Subcutaneous abdominal adipose tissue (tissue), 5 donors: ENCODE data around the gene KIAA0753.

Experiments
- H3K27ac ChIP-seq: one replicate; pipeline ENCODE4 v1.7.0; 2013; ENCODE audit warnings: low read depth, mild to moderate bottlenecking, inconsistent platforms, low read length, moderate library complexity
- H3K27me3 ChIP-seq, 5 donors: one replicate each; pipeline ENCODE4 v1.7.0; 2013; ENCODE audit warnings: low read length in 5 of 5, inconsistent platforms in 1 of 5; ENCODE audit not compliant: control insufficient read depth in 5 of 5, insufficient read depth in 4 of 5
- H3K36me3 ChIP-seq, 5 donors: one replicate each; pipeline ENCODE4 v1.7.0; 2013; ENCODE audit warnings: low read length in 5 of 5; ENCODE audit not compliant: control insufficient read depth in 5 of 5, insufficient read depth in 5 of 5
- H3K4me1 ChIP-seq, 5 donors: one replicate each; pipeline ENCODE4 v1.7.0; 2013; ENCODE audit warnings: low read length in 5 of 5, mild to moderate bottlenecking in 3 of 5, moderate library complexity in 1 of 5; ENCODE audit not compliant: control insufficient read depth in 5 of 5, insufficient read depth in 5 of 5
- H3K4me3 ChIP-seq, 5 donors: one replicate each; pipeline ENCODE4 v1.7.0; 2013; ENCODE audit warnings: low read length in 5 of 5, low read depth in 1 of 5
- H3K9ac ChIP-seq, 5 donors: one replicate each; pipeline ENCODE4 v1.7.0; 2013; ENCODE audit warnings: low read length in 5 of 5, mild to moderate bottlenecking in 4 of 5, moderate library complexity in 3 of 5
- H3K9me3 ChIP-seq, 5 donors: one replicate each; pipeline ENCODE4 v1.7.0; 2013; ENCODE audit warnings: low read length in 5 of 5; ENCODE audit not compliant: control insufficient read depth in 5 of 5
- donor health status: healthy.
- donor health status: healthy.
- donor health status: healthy.
- donor health status: healthy.
- donor health status: healthy.

The KIAA0753 gene

DNA sequence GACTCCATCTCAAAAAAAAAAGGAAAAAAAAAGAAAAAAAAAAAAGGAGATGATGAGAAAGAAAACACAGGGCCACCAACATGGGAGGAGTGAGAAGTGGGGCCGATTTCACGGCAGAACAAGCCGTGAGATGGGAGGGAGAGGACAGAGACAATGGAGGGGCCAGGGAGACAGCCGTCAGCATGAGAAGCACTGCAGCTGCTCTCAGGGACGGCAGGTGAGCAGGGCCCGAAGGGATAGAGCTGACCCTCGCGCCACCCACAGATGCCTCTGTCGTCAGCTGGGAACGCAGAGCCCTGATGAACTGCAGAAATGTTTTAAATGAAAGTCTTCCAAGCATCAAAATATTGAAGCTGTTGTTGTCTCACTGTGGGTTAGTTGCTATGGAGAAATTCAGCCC lies 104.5 kb downstream of the KIAA0753 start:
- H3K4me1 ChIP-seq = peaks cover 0 to 2% (median 0%) of the 10 kb centered on the region in 5 donors
- H3K27ac ChIP-seq = no peak overlapping the region

DNA sequence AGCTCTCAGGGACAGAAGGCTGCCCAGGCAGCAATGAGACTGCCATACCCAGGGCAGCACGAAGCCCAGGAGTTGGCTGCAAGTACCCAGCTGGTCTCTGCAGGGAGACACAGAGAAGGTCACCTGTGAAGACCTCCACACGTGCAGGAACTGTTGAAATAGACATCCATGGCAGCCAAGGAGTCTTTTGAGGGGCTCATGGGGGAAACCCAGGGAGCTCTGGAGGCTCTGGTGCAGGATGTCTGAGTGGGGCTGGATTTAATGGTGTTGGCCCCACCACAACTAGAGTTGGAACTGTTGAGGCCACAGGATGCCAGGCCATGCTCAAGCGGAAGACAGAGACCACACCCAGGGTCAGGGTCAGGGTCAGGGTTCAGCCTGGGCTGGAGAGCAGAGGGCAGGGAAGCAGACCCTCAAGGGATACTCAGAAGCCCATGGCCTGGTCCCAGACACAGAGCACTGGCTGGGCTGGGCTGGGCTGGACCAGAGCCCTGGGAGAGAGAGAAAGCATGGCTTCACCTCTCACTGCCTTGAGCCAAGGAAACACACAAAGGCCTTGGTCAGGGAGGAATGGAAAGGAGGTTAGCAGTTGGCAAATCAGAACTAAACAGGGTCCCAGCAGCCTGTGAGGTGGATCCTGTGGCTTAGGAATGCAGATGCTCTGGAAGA lies 105.5 kb downstream of the KIAA0753 start:
- Histone ChIP-seq H3K4me3 (no peak overlapping the region), H3K36me3 (no peaks in the 10 kb centered on the region), H3K27ac (no peak overlapping the region), H3K9me3 (peaks cover 0 to 9% (median 4%) of the 10 kb centered on the region in 5 donors), H3K9ac (no peak overlapping the region), H3K4me1 (peaks cover 0 to 2% (median 0%) of the 10 kb centered on the region in 5 donors), H3K27me3 (peaks cover 0 to 3% (median 0%) of the 10 kb centered on the region in 5 donors)

More for the DNA sequence above, 104.5 kb downstream of the KIAA0753 start:
- H3K9ac ChIP-seq = no peak overlapping the region
- no peaks in the 10 kb centered on the region for H3K36me3 ChIP-seq
- peaks cover 0 to 9% (median 4%) of the 10 kb centered on the region in 5 donors for H3K9me3 ChIP-seq
- peaks cover 0 to 3% (median 0%) of the 10 kb centered on the region in 5 donors for H3K27me3 ChIP-seq
- no peak overlapping the region for H3K4me3 ChIP-seq

DNA sequence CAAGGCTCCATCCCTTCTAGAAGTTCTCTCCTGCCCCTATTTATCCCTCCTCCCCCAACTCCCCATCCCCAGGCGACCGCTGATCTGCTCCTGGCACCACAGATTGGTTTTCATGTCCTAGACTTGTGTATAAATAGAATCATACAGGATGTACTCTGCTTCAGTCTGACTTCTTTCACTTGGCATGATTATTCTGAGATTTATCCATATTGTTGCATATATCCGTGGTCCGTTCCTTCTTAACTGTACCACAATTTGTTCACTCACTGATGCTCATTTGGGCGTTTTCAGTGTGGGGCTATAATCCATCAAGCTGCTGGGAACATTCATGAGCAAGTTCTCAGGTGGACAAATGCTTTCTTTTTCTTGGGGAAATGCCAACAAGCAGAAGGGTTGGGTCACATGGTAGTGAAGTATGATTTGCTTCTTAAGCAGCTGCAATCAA lies 108.0 kb downstream of the KIAA0753 start:
- Histone ChIP-seq H3K4me3 (no peak overlapping the region), H3K36me3 (no peaks in the 10 kb centered on the region), H3K4me1 (peaks cover 0 to 2% (median 0%) of the 10 kb centered on the region in 5 donors), H3K9ac (no peak overlapping the region), H3K27me3 (no peaks in the 10 kb centered on the region), H3K27ac (no peak overlapping the region), H3K9me3 (no peaks in the 10 kb centered on the region)

DNA sequence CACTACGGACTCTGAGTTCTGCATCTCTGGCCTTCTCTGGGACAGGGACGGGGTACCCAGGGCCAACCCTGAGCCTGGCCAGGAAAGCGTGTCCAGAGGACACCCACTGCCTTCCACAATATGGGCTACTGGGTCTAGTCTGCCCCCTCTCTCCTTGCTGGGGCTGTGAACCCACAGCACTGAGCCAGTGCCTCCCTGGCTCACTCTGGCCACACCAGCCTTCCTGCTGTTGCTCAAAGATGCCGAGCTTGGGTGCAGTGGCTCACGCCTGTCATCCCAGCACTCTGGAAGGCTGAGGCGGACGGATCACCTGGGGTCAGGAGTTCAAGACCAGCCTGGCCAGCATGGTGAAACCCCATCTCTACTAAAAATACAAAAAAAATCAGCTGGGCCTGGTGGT lies 108.9 kb downstream of the KIAA0753 start:
- Histone ChIP-seq H3K27ac (no peak overlapping the region), H3K27me3 (no peaks in the 10 kb centered on the region), H3K9me3 (no peaks in the 10 kb centered on the region), H3K9ac (no peak overlapping the region), H3K4me3 (no peak overlapping the region), H3K36me3 (no peaks in the 10 kb centered on the region), H3K4me1 (peaks cover 0 to 2% (median 0%) of the 10 kb centered on the region in 5 donors)

DNA sequence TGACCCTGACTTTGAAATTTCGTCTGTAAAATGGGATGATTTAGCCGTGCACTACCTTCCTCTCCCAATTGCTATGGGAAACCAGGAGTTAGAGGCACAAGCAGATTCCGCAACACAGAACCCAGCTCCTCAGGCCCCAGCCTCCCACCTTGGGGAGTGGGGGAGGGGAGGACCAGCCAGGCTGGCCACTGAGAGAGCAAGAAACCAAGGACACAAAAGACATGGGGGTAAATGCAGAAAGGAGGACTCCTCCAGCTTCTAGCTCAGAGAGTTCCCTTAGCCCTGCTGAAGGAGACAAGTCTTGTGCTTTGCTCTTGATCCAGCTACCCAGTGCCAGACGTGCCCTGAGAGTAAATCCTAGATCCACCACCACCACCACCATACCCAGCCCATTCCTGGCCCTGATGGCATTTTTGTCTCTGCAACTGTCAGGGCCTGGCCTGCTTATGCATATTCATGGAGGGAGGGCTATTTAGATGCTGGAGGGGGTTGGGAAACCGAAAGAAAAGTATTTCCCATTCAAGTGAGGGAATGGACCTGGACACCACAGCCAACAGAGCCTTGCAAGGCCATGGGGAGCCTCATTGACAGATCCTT lies 110.1 kb downstream of the KIAA0753 start:
- H3K4me1 ChIP-seq = peaks cover 0 to 2% (median 0%) of the 10 kb centered on the region in 5 donors
- H3K36me3 ChIP-seq = no peaks in the 10 kb centered on the region
- H3K27me3 ChIP-seq = no peaks in the 10 kb centered on the region
- H3K4me3 ChIP-seq = no peak overlapping the region
- no peak overlapping the region for H3K9ac ChIP-seq
- no peaks in the 10 kb centered on the region for H3K9me3 ChIP-seq
- no peak overlapping the region for H3K27ac ChIP-seq

DNA sequence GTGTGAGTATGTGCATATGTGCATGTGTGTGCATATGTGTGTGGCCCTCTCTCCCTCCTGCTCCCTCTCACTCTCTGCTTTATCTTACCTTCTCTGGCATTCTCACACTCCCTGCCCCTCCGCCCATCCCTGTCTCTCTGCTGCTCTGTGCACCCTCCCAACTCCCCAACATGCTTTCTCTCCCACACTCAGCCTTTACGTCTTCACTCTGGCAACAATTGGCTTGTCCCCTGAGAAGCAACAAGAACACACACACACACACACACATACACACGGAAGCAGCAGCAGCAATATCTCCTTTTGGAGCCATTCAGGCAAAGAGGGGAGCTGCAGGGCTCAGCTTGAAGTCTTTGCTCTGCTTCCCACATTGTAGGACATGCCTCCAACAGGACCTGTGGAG lies 112.0 kb downstream of the KIAA0753 start:
- no peaks in the 10 kb centered on the region for H3K36me3 ChIP-seq
- H3K27ac ChIP-seq = no peak overlapping the region
- no peaks in the 10 kb centered on the region for H3K4me1 ChIP-seq
- no peak overlapping the region for H3K4me3 ChIP-seq
- no peaks in the 10 kb centered on the region for H3K27me3 ChIP-seq
- no peak overlapping the region for H3K9ac ChIP-seq
- H3K9me3 ChIP-seq = no peaks in the 10 kb centered on the region
